Keratinocyte (primary cell): Measurements from ENCODE around the gene RETN.

Source experiments
- EZH2 ChIP-seq: IDR thresholded peaks from one replicate; pipeline ENCODE4 v1.6.1; 2012; ENCODE audit warnings: inconsistent platforms, mild to moderate bottlenecking, low read length, moderate library complexity
- TF ChIP-seq, protein P1 (sequence below), 3 experiments: IDR thresholded peaks in 1 of 3; conservative IDR thresholded peaks in 1 of 3; optimal IDR thresholded peaks in 1 of 3; 2 replicates in 2 of 3; 3 replicates in 1 of 3; pipeline versions ENCODE3 to v1.5.1; 2011; ENCODE audit warnings: low read length in 3 of 3, mild to moderate bottlenecking in 3 of 3, moderate library complexity in 2 of 3, control low read depth in 1 of 3, inconsistent platforms in 1 of 3; ENCODE audit not compliant: insufficient read depth in 2 of 3; ENCODE audit errors: extremely low read depth in 1 of 3

DNA sequence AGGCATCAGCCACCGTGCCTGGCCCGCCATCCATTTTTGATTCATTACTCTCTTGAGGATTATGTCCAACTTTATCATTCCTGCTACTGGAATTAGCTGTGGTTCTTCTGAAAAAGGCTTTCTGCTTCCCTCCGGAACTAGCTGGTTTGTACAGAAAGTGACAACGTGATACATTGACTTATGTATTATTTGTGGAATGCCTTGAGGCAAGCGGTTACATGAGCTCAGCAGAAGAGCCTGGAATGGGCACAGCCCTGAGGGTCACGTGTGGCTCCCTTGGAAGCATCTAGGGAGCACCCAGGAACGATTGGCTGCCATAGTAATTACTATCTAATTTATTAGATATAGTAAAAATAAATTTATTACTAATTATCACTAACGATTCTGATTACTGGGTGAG, 14.4 kb upstream of the RETN start:
- TF ChIP-seq, protein P1, sequence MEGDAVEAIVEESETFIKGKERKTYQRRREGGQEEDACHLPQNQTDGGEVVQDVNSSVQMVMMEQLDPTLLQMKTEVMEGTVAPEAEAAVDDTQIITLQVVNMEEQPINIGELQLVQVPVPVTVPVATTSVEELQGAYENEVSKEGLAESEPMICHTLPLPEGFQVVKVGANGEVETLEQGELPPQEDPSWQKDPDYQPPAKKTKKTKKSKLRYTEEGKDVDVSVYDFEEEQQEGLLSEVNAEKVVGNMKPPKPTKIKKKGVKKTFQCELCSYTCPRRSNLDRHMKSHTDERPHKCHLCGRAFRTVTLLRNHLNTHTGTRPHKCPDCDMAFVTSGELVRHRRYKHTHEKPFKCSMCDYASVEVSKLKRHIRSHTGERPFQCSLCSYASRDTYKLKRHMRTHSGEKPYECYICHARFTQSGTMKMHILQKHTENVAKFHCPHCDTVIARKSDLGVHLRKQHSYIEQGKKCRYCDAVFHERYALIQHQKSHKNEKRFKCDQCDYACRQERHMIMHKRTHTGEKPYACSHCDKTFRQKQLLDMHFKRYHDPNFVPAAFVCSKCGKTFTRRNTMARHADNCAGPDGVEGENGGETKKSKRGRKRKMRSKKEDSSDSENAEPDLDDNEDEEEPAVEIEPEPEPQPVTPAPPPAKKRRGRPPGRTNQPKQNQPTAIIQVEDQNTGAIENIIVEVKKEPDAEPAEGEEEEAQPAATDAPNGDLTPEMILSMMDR (optimal IDR thresholded peaks at IDR 0.05 in 1 of 3, IDR thresholded peaks at IDR 0.05 in 1 of 3, conservative IDR thresholded peaks at IDR 0.05 in 1 of 3; ENCODE audit: extremely low read depth in 1 of 3, insufficient read depth in 2 of 3, low read length in 3 of 3), result no peak
- TF ChIP-seq EZH2, result no peak
